NT2/D1 (cell line): ENCODE data around the gene SLC25A22.

Experiments used
- DNase-seq: peaks from one replicate; pipeline ENCODE4 v3.0.0-alpha.2; 2011; ENCODE audit warnings: low read depth, low spot score
- H3K27me3 ChIP-seq: 2 replicates; pipeline ENCODE4 v1.6.0; 2011; ENCODE audit warnings: mild to moderate bottlenecking; ENCODE audit not compliant: insufficient read length, insufficient read depth
- H3K36me3 ChIP-seq: 2 replicates; pipeline ENCODE4 v1.6.1; 2011; ENCODE audit warnings: mild to moderate bottlenecking, low read length, mixed read lengths; ENCODE audit not compliant: insufficient read depth, insufficient read length
- H3K4me1 ChIP-seq: 2 replicates; pipeline ENCODE4 v1.5.1; 2011; ENCODE audit not compliant: insufficient read depth, insufficient read length
- H3K4me3 ChIP-seq: 2 replicates; pipeline ENCODE4 v1.5.1; 2011; ENCODE audit warnings: low read depth; ENCODE audit not compliant: insufficient read length
- H3K9ac ChIP-seq: 2 replicates; pipeline ENCODE4 v1.6.0; 2011; ENCODE audit warnings: low read depth; ENCODE audit not compliant: insufficient read length
- H3K9me3 ChIP-seq: 2 replicates; pipeline ENCODE4 v1.5.1; 2011; ENCODE audit warnings: mild to moderate bottlenecking, low read length; ENCODE audit not compliant: insufficient read depth
- SUZ12 ChIP-seq: IDR thresholded peaks from 2 replicates; pipeline ENCODE4 v1.6.1; 2011; ENCODE audit not compliant: insufficient read length, insufficient read depth; ENCODE audit errors: extremely low read depth
- YY1 ChIP-seq: IDR thresholded peaks from 2 replicates; pipeline ENCODE4 v1.6.1; 2011; ENCODE audit not compliant: insufficient read length, insufficient read depth
- ZNF274 ChIP-seq: IDR thresholded peaks from 2 replicates; pipeline ENCODE4 v1.6.1; 2011; ENCODE audit warnings: mild to moderate bottlenecking, low read depth, low read length

The SLC25A22 gene

DNA sequence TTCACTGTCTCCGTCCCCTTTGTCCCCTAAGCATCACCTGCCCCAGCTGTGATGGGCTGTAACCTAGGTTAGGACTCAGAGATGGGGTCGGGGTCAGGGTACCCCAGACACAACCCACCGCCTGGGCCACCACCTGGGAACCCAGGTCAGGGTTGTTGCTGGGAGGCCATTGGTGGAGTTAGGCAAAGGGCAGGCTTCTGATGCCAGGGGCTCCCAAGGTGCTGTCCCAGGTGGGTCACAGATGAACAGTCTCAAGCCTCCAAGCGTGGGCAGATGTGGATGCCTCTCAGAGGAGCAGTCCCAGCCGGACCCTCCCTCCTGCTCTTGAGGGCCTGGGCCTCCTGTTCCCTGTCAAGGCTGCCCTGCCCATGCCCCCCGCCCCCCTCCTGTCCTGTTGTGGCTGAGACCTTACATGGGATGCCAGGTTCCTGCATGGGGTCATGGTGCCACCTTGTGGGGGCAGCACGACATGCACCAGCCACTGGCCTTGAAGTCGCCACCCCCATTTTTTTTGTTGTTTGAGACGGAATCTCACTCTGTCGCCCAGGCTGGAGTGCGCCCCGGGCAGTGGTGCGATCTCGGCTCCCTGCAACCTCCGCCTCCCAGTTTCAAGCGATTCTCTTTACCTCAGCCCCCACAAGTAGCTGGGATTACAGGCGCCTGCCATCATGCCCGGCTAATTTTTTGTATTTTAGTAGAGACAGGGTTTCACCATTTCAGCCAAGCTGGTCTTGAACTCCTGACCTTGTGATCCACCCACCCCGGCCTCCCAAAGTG lies 32.9 kb downstream of the SLC25A22 start:
- peaks cover 7% of the 10 kb centered on the region for H3K4me1 ChIP-seq
- TF ChIP-seq SUZ12 (no peak), ZNF274 (no peak), YY1 (no peak)
- no peaks in the 10 kb centered on the region for H3K9me3 ChIP-seq
- H3K36me3 ChIP-seq = peaks cover 78% of the 10 kb centered on the region
- H3K9ac ChIP-seq = no peak overlapping the region
- H3K4me3 ChIP-seq = no peak overlapping the region
- no peaks in the 10 kb centered on the region for H3K27me3 ChIP-seq
- no peak for DNase-seq

DNA sequence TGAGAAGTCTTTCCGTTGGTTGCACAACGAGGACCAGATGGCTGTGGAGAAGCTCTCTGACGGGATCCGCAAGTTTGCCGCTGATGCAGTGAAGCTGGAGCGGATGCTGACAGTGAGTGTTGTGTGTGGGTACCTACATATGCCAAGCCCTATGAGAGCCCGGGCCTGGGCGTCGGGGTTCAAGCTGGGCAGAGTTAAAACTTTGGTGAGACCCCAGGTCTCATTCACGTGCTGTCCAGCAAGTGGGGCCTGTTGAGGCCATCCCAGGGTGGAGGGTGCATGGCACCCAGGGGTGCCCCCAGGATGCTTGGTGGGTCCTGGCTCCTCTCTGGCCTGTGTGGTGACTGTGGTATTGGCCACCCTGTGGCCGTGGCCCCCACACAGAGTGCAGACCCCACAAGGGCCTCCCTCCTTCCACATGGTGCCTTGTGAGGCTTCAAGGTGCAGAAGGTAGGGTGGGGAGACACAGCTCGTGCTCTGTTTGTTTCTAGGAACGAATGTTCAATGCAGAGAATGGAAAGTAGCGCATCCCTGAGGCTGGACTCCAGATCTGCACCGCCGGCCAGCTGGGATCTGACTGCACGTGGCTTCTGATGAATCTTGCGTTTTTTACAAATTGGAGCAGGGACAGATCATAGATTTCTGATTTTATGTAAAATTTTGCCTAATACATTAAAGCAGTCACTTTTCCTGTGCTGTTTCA lies 33.6 kb downstream of the SLC25A22 start:
- TF ChIP-seq SUZ12 (no peak), YY1 (no peak), ZNF274 (no peak)
- Histone ChIP-seq H3K4me1 (peaks cover 7% of the 10 kb centered on the region), H3K36me3 (peaks cover 80% of the 10 kb centered on the region), H3K9me3 (no peaks in the 10 kb centered on the region), H3K4me3 (no peak overlapping the region), H3K9ac (no peak overlapping the region), H3K27me3 (no peaks in the 10 kb centered on the region)
- no peak for DNase-seq

DNA sequence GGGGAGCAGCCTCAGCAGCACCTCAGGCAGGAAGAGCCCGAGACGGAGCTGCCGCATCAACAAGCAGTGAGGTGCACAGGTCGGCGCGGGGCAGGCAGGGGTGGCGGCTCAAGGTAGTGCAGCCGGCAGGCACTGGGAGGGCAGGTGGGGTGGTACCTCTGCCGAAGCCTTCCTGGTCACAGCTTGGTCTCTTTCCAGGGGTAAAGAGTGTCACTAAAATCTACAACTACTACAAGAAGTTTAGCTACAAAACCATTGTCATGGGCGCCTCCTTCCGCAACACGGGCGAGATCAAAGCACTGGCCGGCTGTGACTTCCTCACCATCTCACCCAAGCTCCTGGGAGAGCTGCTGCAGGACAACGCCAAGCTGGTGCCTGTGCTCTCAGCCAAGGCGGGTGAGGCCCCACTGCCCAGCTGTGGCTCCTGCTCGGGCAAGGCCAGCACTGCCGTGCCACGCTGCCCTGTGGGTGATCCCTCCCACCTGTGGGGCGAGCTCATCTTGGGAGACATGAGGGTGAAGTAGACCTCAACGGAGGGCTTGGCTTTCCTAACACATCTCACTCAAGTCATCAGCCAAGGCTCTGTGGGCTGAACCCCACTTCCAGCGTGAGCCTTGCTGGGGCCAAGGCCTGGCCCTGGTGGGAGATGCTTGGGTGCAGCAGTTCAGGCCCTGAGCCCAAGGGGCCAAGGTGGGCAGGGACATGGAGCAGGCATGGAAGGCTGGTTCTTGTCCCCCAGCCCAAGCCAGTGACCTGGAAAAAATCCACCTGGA lies 34.3 kb downstream of the SLC25A22 start:
- Histone ChIP-seq H3K4me3 (no peak overlapping the region), H3K9ac (no peak overlapping the region), H3K36me3 (peaks cover 84% of the 10 kb centered on the region), H3K4me1 (peaks cover 7% of the 10 kb centered on the region), H3K9me3 (no peaks in the 10 kb centered on the region), H3K27me3 (no peaks in the 10 kb centered on the region)
- no peak for DNase-seq
- TF ChIP-seq SUZ12 (no peak), ZNF274 (no peak), YY1 (no peak)

GRCh38 chr11:763073-763463 lies 35.0 kb downstream of the SLC25A22 start:
- TF ChIP-seq YY1 (no peak), ZNF274 (no peak), SUZ12 (no peak)
- no peak for DNase-seq
- H3K4me1 ChIP-seq = peaks cover 7% of the 10 kb centered on the region
- H3K36me3 ChIP-seq = peaks cover 86% of the 10 kb centered on the region
- no peaks in the 10 kb centered on the region for H3K27me3 ChIP-seq
- H3K9me3 ChIP-seq = no peaks in the 10 kb centered on the region
- H3K9ac ChIP-seq = no peak overlapping the region
- no peak overlapping the region for H3K4me3 ChIP-seq

DNA sequence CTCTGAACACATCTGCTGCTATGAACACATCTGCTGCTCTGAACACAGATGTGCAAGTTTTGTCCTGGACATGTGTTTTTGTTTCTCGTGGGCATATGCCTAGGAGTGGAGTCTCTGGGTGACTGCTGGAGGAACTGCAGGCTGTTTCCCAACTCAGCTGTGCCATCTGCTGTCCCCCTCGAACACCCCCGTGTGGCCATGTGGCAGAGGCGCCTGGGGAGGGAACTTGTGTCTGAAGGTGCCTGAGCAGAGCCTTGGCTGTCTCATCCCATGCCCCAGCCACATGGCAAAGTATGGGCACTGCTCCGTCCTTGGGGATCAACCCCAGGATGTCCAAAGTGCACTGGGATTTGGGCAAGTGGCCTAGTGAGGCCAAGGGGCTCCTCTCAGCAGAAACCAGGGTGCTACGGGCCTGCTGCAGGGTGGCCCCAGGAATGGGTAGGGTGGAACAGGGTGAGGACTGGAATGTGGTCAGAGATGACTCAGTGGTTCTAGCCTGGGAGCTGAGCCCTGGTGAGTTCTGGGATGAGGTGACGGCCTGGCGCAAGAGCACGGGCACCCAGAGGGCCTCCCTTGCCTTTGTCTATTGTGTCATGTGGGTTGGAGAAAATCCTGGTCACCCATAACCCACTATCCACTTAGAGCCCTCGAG lies 35.5 kb downstream of the SLC25A22 start:
- no peak for DNase-seq
- Histone ChIP-seq H3K36me3 (peaks cover 88% of the 10 kb centered on the region), H3K4me1 (peaks cover 7% of the 10 kb centered on the region), H3K9me3 (no peaks in the 10 kb centered on the region), H3K27me3 (no peaks in the 10 kb centered on the region), H3K9ac (no peak overlapping the region), H3K4me3 (no peak overlapping the region)
- TF ChIP-seq ZNF274 (no peak), YY1 (no peak), SUZ12 (no peak)

DNA sequence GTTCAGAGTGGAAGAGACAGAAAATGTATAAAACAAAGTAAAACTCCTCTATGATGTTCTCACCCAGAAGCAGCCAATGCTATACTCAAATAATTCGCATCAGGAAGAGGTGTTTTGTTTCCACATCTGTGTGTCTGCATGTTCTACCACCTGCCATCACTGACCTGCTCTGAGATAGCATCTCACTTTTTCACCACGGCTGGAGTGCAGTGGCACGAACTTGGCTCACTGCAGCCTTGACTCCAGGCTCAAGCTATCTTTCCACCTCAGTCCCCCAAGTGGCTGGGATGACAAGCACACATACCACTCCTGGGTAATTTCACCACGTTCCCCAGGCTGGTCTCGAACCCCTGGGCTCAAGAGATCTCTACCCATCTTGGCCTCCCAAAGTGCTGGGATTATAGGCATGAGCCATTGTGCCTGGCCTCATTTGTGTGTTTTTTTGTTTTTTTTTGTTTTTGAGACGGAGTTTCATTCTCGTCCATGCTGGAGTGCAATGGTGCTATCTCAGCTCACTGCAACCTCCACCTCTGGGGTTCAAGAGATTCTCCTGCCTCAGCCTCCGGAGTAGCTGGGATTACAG lies 36.5 kb downstream of the SLC25A22 start:
- H3K4me3 ChIP-seq = no peak overlapping the region
- no peaks in the 10 kb centered on the region for H3K9me3 ChIP-seq
- TF ChIP-seq SUZ12 (no peak), YY1 (no peak), ZNF274 (no peak)
- peaks cover 4% of the 10 kb centered on the region for H3K4me1 ChIP-seq
- no peak overlapping the region for H3K9ac ChIP-seq
- DNase-seq = no peak
- H3K36me3 ChIP-seq = peaks cover 88% of the 10 kb centered on the region
- no peaks in the 10 kb centered on the region for H3K27me3 ChIP-seq
